Left forelimb (tissue), 1 donor: ENCODE measurements around the gene IGF2BP3.
A peak's percentile ranks its signal among the peaks of the same experiment; 100 is the strongest.
"Not testable (repeated sequence)": the region's sequence is repeated elsewhere in the genome, so short reads cannot be mapped to it uniquely, and the experiment has no call there.

Source experiments
- DNase-seq: peaks from one replicate; pipeline ENCODE4 v3.0.0-alpha.2; 2018; ENCODE audit warnings: low spot score

Gene IGF2BP3

GRCh38 chr7:23470330-23471105 is at the start of gene IGF2BP3:
Gene IGF2BP3 (minus strand): TSS chr7:23470491. CDS start chr7:23470110, 381 bp downstream.
- peak; percentile 94 for DNase-seq

- DNase-seq, result no peak
Observed at GRCh38 chr7:23514755-23515154, 44.5 kb upstream of the IGF2BP3 start.

- not testable (repeated sequence) for DNase-seq
Observed at GRCh38 chr7:23513746-23514145, 43.5 kb upstream of the IGF2BP3 start.

- DNase-seq, result no peak
Observed at GRCh38 chr7:23494009-23494408, 23.7 kb upstream of the IGF2BP3 start.

- DNase-seq, result no peak
Observed at GRCh38 chr7:23491502-23491901, 21.2 kb upstream of the IGF2BP3 start.

GRCh38 chr7:23490357-23491135 is 20.3 kb upstream of the IGF2BP3 start:
- DNase-seq, result peak; percentile 85

DNA sequence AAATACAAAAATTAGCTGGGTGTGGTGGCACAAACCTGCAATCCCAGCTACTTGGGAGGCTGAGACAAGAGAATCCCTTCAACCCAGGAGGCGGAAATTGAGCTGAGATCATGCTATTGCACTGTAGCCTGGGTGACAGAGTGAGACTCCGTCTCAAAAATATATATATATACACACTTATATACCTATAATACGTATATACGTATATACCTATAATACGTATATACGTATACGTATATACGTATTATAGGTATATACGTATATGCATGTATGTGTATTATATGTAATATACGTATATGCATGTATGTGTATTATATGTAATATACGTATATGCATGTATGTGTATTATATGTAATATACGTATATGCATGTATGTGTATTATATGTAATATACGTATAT is 18.4 kb upstream of the IGF2BP3 start:
- DNase-seq, result not testable (repeated sequence)

GRCh38 chr7:23487670-23488069 is 17.4 kb upstream of the IGF2BP3 start:
- DNase-seq, result no peak

DNA sequence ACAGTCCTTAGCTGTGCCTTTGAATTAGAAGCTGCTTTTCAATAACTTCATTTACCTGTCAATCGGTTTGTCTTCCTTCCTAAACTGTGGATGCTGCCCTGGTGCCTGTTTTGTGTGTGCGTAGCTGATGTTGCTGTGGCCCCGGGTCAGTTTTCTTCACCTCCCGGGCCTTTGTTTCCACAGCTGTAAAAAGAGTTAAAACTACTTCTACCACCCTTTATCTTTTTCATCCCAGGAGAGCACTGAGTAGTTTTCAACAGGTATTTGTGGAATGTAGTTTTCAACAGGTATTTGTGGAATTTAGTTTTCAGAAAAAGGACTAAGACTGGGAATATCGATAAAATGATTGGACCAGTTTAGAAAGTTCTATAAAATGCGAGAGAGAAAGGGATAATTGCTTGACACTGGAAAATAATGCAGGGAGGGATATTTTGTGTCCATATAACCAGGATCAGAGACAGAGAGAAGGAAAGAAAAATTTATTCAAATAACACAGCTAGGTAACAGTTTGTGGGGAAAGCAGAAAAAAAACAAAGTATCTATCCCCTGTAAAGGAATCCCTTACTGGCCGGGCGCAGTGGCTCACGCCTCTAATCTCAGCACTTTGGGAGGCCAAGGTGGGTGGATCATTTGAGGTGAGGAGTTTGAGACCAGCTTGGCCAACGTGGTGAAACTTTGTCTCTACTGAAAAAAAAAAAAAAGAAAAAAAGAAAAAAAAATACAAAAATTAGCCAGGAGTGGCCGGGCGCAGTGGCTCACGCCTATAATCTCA is 15.9 kb upstream of the IGF2BP3 start:
- no peak for DNase-seq

DNA sequence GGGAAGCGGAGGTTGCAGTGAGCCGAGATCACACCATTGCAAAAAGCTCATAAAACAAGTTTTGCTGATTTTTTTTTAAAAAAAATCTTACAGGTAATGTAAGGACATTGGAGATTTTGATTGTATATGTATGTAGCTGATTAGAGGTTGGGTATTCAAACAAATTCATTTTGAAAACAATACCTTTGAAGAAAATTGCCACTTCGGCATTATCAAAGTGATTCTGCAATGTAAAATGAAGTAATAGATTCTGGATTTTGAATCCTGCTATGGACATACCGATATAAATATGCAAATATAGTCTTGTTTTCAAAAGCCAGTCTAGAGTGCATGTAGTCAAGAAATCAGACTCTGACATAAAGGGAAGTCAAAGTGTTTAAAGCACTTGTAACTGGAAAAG is 12.4 kb upstream of the IGF2BP3 start:
- DNase-seq, result no peak

GRCh38 chr7:23477962-23478866 is 7.9 kb upstream of the IGF2BP3 start:
- DNase-seq, result no peak

DNA sequence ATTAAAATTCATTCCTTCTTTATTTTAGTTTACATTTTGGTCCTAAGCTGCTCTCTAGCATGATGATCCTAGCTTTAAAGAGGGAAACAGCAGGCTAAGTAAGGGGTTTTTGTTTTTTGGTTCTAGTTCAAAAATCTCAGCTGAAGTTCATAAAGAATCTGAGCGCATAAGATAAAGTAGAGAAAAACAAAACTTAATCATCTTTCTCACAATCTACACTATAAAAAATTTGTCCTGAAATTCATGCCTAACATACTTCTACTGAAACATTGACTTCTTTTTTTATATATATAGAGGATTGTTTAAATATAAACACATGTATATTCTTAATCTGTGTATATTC is 6.8 kb upstream of the IGF2BP3 start:
- no peak for DNase-seq

- no peak for DNase-seq
Observed at GRCh38 chr7:23476286-23477156, 6.2 kb upstream of the IGF2BP3 start.

DNA sequence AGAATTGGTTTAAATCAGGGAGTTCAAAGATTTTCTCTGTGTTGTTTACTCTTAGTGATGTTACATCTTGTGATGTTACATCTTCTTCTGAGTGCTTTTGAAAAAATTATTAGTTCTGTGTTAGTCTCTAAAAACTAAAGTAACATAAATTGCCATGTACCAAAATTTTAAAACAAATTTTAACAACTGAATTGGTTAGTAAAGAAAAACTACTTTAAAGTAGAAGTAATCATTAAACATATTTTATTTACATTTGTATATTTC is 5.2 kb upstream of the IGF2BP3 start:
- DNase-seq, result no peak

DNA sequence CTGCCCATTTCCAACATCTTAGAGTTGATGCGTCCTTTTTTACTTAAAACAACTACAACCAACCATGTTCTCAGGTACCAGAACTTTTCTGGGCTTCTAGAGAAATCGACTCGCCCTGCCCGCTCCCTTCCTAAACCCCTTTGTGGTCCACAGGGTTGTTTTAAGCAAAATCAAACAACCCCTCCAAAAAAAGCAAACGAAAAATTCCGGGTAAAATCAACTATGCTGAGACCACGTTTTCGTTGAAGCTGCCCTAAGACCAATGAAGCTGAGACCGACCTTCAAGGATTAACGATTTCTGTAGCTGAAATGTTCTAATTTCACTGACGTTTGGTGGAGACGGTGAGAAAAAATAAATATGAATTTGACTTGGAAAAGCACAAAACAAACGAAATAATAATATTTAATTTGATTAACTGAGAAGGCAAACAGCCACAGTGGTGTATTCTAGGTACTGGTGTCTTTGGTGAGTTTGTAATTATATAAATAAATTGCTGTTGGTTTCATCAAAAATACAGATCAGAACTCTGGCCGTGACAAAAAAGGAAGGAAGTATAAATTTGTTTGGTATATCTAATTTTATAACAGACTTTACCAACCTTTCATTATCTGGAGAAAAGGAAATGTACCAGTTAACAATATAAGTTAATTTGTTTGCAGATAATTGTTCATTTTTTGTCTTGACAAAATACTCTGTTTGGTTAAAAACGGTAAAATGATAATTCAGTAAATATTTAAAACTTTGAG is 4.7 kb upstream of the IGF2BP3 start:
- DNase-seq, result no peak

DNA sequence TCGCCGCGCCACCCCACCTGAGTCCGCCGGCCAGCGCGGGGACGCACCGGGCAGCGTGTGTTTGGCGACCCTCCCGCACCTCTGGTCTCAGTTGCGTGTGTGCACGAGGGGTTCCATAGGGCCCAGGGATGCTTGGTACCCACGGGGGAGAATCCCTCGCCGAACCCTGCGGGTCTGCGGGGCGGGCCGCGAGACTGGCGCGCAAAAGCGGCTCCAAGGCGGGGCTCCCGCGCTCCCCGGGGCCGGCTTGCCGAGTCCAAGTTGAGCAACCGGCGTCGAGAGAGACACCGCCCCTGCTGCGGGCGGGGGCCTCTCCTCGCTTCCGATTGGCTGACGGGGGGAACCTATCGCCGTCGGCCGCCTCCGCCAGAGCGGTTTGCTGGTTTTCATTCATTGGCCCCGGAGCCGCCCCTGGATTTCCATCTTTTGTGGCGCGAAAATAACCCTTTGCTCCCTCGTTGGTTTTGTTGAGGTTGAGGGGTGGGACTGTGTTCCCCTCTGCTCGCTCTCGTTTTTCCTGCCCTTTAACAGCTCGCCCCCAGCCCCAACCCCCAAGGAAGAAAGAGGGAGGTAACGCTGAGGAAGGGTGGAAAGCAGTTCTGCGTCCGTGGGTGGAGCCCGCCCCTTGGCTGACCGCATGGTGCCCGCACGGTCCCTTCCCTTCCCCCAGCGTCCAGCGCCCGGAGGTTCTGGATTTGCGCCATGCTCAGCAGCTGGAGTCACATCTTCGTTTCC is 4.0 kb upstream of the IGF2BP3 start:
- DNase-seq, result peak; percentile 98

- no peak for DNase-seq
Observed at GRCh38 chr7:23473844-23474093, 3.5 kb upstream of the IGF2BP3 start.

GRCh38 chr7:23472956-23473843 is 2.9 kb upstream of the IGF2BP3 start:
- peak; percentile 68 for DNase-seq

- DNase-seq, result no peak
Observed at GRCh38 chr7:23472556-23472955, 2.3 kb upstream of the IGF2BP3 start.
